ENCODE data around the gene NOX5. TPM values are rescaled to one million over a fixed set of nuclear protein-coding genes. Genes with fewer than 3 reads are reported as not detected.

The NOX5 gene
- total and polyA plus RNA-seq, 10 donors, result 0.36 to 29.2 (median 13.5) TPM

GRCh38 chr15:68994149-68994548 is 20.3 kb upstream of the NOX5 start:
- DNase-seq, result no peak
- Histone ChIP-seq H3K36me3 (no peaks in the 10 kb centered on the region), H3K4me1 (peaks cover 0 to 5% (median 0%) of the 10 kb centered on the region in 6 donors), H3K4me3 (no peak overlapping the region), H3K27me3 (replicated peaks in 1 of 7) (no peaks in the 10 kb centered on the region), H3K9me3 (no peaks in the 10 kb centered on the region), H3K27ac (no peak overlapping the region)
- WGBS, 5 donors, result 69 to 96% (median 89%) methylated on average over 1 to 2 of the region's 2 CpGs
- TF ChIP-seq POLR2A (IDR thresholded peaks at IDR 0.05) (no peak), CTCF (IDR thresholded peaks at IDR 0.05 in 8 of 11, conservative IDR thresholded peaks at IDR 0.05 in 3 of 11) (no peak), POLR2AphosphoS5 (IDR thresholded peaks at IDR 0.05) (no peak)
- intact Hi-C loops (cut with DNase I; ENCODE audit: low total_unique reads), result no loop called here

GRCh38 chr15:68994981-68995761 is 19.3 kb upstream of the NOX5 start:
- Histone ChIP-seq H3K4me1 (peaks cover 0 to 5% (median 0%) of the 10 kb centered on the region in 6 donors), H3K27ac (no peak overlapping the region), H3K9me3 (no peaks in the 10 kb centered on the region), H3K27me3 (replicated peaks in 1 of 7) (no peaks in the 10 kb centered on the region), H3K36me3 (no peaks in the 10 kb centered on the region), H3K4me3 (no peak overlapping the region)
- no peak for DNase-seq
- no peak for TF ChIP-seq POLR2A (IDR thresholded peaks at IDR 0.05)
- no peak for TF ChIP-seq CTCF (IDR thresholded peaks at IDR 0.05 in 8 of 11, conservative IDR thresholded peaks at IDR 0.05 in 3 of 11)
- TF ChIP-seq POLR2AphosphoS5 (IDR thresholded peaks at IDR 0.05), result no peak
- 82 to 94% (median 88%) methylated on average over 9 of the region's 9 CpGs for WGBS, 5 donors
- intact Hi-C loops (cut with DNase I; ENCODE audit: low total_unique reads), result no loop called here

GRCh38 chr15:68997050-68997449 is 17.4 kb upstream of the NOX5 start:
- no peak for DNase-seq
- H3K27me3 ChIP-seq (replicated peaks in 1 of 7), result peaks cover 0 to 4% (median 0%) of the 10 kb centered on the region in 7 donors
- peak overlapping the region in 5 of 8 donors; percentile 3 to 38 (median 25) for H3K27ac ChIP-seq
- no peak overlapping the region for H3K4me3 ChIP-seq
- intact Hi-C loops (cut with DNase I; ENCODE audit: low total_unique reads), result no loop called here
- TF ChIP-seq POLR2AphosphoS5 (IDR thresholded peaks at IDR 0.05) (no peak), POLR2A (IDR thresholded peaks at IDR 0.05) (no peak), CTCF (IDR thresholded peaks at IDR 0.05 in 8 of 11, conservative IDR thresholded peaks at IDR 0.05 in 3 of 11) (no peak)
- 74 to 87% (median 85%) methylated on average over 4 of the region's 4 CpGs for WGBS, 5 donors
- H3K36me3 ChIP-seq, result no peaks in the 10 kb centered on the region
- H3K4me1 ChIP-seq, result peaks cover 0 to 5% (median 0%) of the 10 kb centered on the region in 6 donors
- no peaks in the 10 kb centered on the region for H3K9me3 ChIP-seq

- H3K27ac ChIP-seq, result peak overlapping the region in 1 of 8 donors; percentile 35
- H3K4me1 ChIP-seq, result peaks cover 0 to 5% (median 0%) of the 10 kb centered on the region in 6 donors
- WGBS, 5 donors, result 67 to 85% (median 79%) methylated on average over 4 of the region's 4 CpGs
- intact Hi-C loops (cut with DNase I; ENCODE audit: low total_unique reads), result no loop called here
- H3K9me3 ChIP-seq, result no peaks in the 10 kb centered on the region
- no peak for DNase-seq
- H3K4me3 ChIP-seq, result no peak overlapping the region
- TF ChIP-seq POLR2A (IDR thresholded peaks at IDR 0.05) (no peak), CTCF (IDR thresholded peaks at IDR 0.05 in 8 of 11, conservative IDR thresholded peaks at IDR 0.05 in 3 of 11) (no peak), POLR2AphosphoS5 (IDR thresholded peaks at IDR 0.05) (no peak)
- H3K36me3 ChIP-seq, result no peaks in the 10 kb centered on the region
- peaks cover 0 to 4% (median 0%) of the 10 kb centered on the region in 7 donors for H3K27me3 ChIP-seq (replicated peaks in 1 of 7)
These were observed 16.3 kb upstream of the NOX5 start for GRCh38 chr15:68997930-68998777.
